ENCODE results near the gene DMTF1. TPM values are rescaled to one million over a fixed set of nuclear protein-coding genes. Genes with fewer than 3 reads are reported as not detected.

The DMTF1 gene
- total RNA-seq, 1 experiment from 2014 or later: 58.3 TPM

DNA sequence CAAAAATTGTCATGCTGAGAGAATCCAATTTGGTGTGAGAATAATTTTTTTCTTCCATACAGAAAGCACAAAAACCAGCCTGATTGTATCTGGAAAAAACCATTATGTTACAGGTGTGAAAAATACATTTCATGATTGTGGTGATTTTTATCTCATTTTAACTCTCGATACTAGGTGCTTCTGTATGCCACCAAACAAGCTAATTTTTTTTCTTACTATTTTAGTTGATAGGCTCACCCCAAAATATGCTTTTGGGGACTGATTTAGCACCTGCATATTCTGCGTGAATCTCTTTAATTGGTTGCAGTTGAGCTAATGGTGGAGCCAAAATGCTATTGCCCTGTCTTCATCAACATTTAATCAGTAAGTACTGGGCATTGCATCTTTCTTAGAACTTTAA lies 1.9 kb downstream of the DMTF1 start:
- Mint-ChIP-seq H3K27me3 (ENCODE audit: unreplicated experiment) (no peaks in the 10 kb centered on the region), H3K27ac (ENCODE audit: unreplicated experiment) (peak overlapping the region; percentile 60), H3K4me1 (ENCODE audit: low read depth, unreplicated experiment) (no peaks in the 10 kb centered on the region), H3K9me3 (ENCODE audit: low read depth, unreplicated experiment) (no peaks in the 10 kb centered on the region), H3K4me3 (ENCODE audit: low read depth, unreplicated experiment) (peak overlapping the region; percentile 92), H3K36me3 (ENCODE audit: insufficient read depth, unreplicated experiment) (peaks cover 20% of the 10 kb centered on the region)
- TF ChIP-seq, protein P1, sequence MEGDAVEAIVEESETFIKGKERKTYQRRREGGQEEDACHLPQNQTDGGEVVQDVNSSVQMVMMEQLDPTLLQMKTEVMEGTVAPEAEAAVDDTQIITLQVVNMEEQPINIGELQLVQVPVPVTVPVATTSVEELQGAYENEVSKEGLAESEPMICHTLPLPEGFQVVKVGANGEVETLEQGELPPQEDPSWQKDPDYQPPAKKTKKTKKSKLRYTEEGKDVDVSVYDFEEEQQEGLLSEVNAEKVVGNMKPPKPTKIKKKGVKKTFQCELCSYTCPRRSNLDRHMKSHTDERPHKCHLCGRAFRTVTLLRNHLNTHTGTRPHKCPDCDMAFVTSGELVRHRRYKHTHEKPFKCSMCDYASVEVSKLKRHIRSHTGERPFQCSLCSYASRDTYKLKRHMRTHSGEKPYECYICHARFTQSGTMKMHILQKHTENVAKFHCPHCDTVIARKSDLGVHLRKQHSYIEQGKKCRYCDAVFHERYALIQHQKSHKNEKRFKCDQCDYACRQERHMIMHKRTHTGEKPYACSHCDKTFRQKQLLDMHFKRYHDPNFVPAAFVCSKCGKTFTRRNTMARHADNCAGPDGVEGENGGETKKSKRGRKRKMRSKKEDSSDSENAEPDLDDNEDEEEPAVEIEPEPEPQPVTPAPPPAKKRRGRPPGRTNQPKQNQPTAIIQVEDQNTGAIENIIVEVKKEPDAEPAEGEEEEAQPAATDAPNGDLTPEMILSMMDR (IDR thresholded peaks at IDR 0.05; ENCODE audit: unreplicated experiment): no peak
- no peak for DNase-seq
- intact Hi-C loops (cut with micrococcal nuclease; ENCODE audit: unreplicated experiment): loop anchor here (5.0 to 10.0 kb wide), 2 partner anchors 83 to 309 kb away; no protein-coding TSS in a partner anchor
- CTCF ChIA-PET: no interaction called here
- BruUV-seq (replicated peaks): no TSS peak

DNA sequence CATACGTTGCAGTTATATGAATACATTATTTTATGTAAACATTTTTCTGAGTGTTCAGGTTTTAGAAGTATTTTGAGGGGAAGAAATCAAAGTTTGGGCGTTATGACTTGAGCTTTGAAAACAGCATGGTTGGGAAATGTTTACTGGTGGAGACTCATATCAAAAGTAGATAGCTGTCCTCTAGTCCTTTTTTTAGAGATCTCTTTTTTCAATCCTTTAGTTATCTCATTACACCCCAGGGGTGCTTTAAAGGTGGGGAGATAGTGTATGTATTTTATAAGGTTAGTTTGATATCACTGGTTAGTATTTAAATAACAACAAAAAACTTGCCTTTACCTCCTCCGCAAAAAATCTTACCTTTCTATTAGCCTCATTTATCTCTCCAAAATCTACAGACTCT lies 2.3 kb downstream of the DMTF1 start:
- TF ChIP-seq, protein P1 (IDR thresholded peaks at IDR 0.05; ENCODE audit: unreplicated experiment): no peak
- Mint-ChIP-seq H3K27ac (ENCODE audit: unreplicated experiment) (peak overlapping the region; percentile 60), H3K4me1 (ENCODE audit: low read depth, unreplicated experiment) (no peaks in the 10 kb centered on the region), H3K4me3 (ENCODE audit: low read depth, unreplicated experiment) (peak overlapping the region; percentile 92), H3K27me3 (ENCODE audit: unreplicated experiment) (no peaks in the 10 kb centered on the region), H3K9me3 (ENCODE audit: low read depth, unreplicated experiment) (no peaks in the 10 kb centered on the region), H3K36me3 (ENCODE audit: insufficient read depth, unreplicated experiment) (peaks cover 20% of the 10 kb centered on the region)
- no peak for DNase-seq
- no TSS peak for BruUV-seq (replicated peaks)
- CTCF ChIA-PET: no interaction called here
- intact Hi-C loops (cut with micrococcal nuclease; ENCODE audit: unreplicated experiment): loop anchor here (5.0 to 10.0 kb wide), 2 partner anchors 83 to 310 kb away; no protein-coding TSS in a partner anchor

DNA sequence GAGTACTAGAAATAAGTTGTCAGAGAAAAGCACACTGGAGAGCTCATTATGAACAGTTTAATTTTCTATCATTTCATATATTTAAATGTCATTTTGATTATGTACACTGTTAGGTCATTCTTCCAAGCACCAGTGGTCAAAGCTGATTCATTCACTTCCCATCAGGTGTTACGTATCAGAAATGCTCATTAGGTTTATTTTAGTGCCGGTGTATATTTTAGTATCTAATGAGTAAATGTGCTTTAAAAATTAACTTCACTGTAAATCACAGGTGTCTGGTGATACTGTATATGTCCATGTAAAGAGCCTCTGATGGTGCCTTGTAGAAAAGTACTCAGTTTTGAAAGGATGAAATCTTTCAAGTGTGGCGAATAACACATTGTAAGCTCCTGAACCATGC lies 3.5 kb downstream of the DMTF1 start:
- H3K27ac Mint-ChIP-seq (ENCODE audit: unreplicated experiment): peak overlapping the region; percentile 44
- BruUV-seq (replicated peaks): no TSS peak
- CTCF ChIA-PET: no interaction called here
- H3K27me3 Mint-ChIP-seq (ENCODE audit: unreplicated experiment): no peaks in the 10 kb centered on the region
- peak overlapping the region; percentile 92 for H3K4me3 Mint-ChIP-seq (ENCODE audit: low read depth, unreplicated experiment)
- intact Hi-C loops (cut with micrococcal nuclease; ENCODE audit: unreplicated experiment): loop anchor here (10.0 kb wide), 1 partner anchor 311 kb away; no protein-coding TSS in a partner anchor
- peaks cover 20% of the 10 kb centered on the region for H3K36me3 Mint-ChIP-seq (ENCODE audit: insufficient read depth, unreplicated experiment)
- no peak for DNase-seq
- TF ChIP-seq, protein P1 (IDR thresholded peaks at IDR 0.05; ENCODE audit: unreplicated experiment): no peak
- H3K4me1 Mint-ChIP-seq (ENCODE audit: low read depth, unreplicated experiment): peaks cover 6% of the 10 kb centered on the region
- no peaks in the 10 kb centered on the region for H3K9me3 Mint-ChIP-seq (ENCODE audit: low read depth, unreplicated experiment)

DNA sequence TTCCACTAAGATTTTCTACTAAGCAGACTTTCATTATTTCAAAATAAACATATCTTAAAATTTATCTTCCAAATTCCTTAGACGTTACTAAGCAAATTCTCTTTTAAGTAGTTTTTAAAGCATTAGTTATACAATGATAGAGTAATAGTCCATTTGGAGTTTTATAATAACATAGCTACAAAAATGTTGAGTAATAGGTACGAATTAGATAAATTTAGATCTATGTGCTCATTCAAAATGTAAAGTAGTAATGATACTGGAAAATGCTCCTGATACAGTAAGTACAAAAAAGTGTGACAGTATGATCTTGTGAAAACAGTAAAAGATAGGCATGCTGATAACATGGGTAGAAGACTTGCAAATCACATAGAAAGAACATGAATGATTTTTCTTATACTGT lies 4.5 kb downstream of the DMTF1 start:
- Mint-ChIP-seq H3K36me3 (ENCODE audit: insufficient read depth, unreplicated experiment) (peaks cover 19% of the 10 kb centered on the region), H3K4me1 (ENCODE audit: low read depth, unreplicated experiment) (peaks cover 8% of the 10 kb centered on the region), H3K4me3 (ENCODE audit: low read depth, unreplicated experiment) (no peak overlapping the region), H3K27me3 (ENCODE audit: unreplicated experiment) (no peaks in the 10 kb centered on the region), H3K9me3 (ENCODE audit: low read depth, unreplicated experiment) (no peaks in the 10 kb centered on the region), H3K27ac (ENCODE audit: unreplicated experiment) (no peak overlapping the region)
- no peak for DNase-seq
- BruUV-seq (replicated peaks): no TSS peak
- TF ChIP-seq, protein P1 (IDR thresholded peaks at IDR 0.05; ENCODE audit: unreplicated experiment): no peak
- intact Hi-C loops (cut with micrococcal nuclease; ENCODE audit: unreplicated experiment): loop anchor here (10.0 kb wide), 1 partner anchor 312 kb away; no protein-coding TSS in a partner anchor
- CTCF ChIA-PET: no interaction called here
